ENCODE results near the gene HTR3D.

DNA sequence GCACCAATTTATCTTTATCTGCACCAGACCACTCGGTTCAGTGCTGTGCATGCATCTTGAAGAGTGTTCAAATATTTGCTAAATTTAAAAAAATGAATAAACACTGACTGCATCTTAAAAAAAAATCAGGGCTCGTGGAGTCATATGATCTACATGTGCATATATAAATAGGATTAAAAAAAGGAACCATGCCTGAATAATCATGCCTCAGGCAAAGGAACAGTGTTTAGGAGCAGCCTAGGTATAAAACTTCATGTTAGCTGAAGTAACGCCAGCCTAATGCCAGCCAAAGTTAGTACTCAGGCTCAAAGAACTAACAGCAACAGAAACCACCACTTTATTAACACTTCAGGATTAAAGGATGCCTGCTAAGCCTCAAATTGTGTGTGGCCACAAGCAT is 23.4 kb upstream of the HTR3D start:
- no peak for TF ChIP-seq POLR2A (IDR thresholded peaks at IDR 0.05; ENCODE audit: low read length)
- no peak for TF ChIP-seq GATA1 (IDR thresholded peaks at IDR 0.05; ENCODE audit: low read depth, low read length)
